Measurements from ENCODE around the gene CLSTN2. TPM values are rescaled to one million over a fixed set of nuclear protein-coding genes. Genes with fewer than 3 reads are reported as not detected.

CLSTN2 gene
- polyA plus RNA-seq, 3 donors = not detected

DNA sequence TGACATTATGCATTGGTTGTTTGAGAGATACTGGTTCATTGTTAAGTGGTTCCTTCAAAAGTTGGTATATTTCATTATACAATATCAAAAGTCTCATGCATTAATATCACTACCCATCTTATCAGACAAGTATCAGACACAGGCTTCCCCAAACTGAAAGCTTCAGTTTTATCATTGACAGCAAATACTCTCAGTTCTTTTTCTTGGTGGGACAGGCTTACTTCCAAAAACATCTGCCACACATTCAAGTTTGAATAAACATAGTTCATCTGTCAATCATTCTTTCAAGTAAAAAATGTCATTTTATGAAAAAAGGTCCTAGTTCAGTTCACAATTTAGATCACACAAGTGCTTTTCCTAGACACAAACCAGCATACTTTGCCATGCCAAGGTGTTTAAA, 462.9 kb downstream of the CLSTN2 start:
- Mint-ChIP-seq H3K27me3 (ENCODE audit: low read depth in 3 of 3) (no peaks in the 10 kb centered on the region), H3K36me3 (no peaks in the 10 kb centered on the region), H3K27ac (no peak overlapping the region), H3K4me3 (no peak overlapping the region), H3K9me3 (peaks cover 0 to 5% (median 0%) of the 10 kb centered on the region in 7 donors), H3K4me1 (peaks cover 8% of the 10 kb centered on the region)
- DNase-seq = no peak
- H3K27ac ChIP-seq (ENCODE audit: low read depth in 1 of 2, low read length in 2 of 2) = no peak overlapping the region
- H4K20me1 ChIP-seq (ENCODE audit: insufficient read depth, low read length) = no peaks in the 10 kb centered on the region
- no peaks in the 10 kb centered on the region for H3K27me3 ChIP-seq (ENCODE audit: control insufficient read depth in 2 of 2, insufficient read depth in 2 of 2, low read length in 2 of 2)
- H3K79me2 ChIP-seq (ENCODE audit: insufficient read depth, low read length) = no peaks in the 10 kb centered on the region
- no peak overlapping the region for H3K9ac ChIP-seq (ENCODE audit: insufficient read depth, low read length, poor library complexity, severe bottlenecking)
- peaks cover 0 to 3% of the 10 kb centered on the region in 2 donors for H3K4me1 ChIP-seq (ENCODE audit: control insufficient read depth in 1 of 2, insufficient read depth in 2 of 2, low read length in 2 of 2)
- no peak overlapping the region for H3K4me3 ChIP-seq (replicated peaks in 1 of 3; ENCODE audit: low read depth in 2 of 3, low read length in 3 of 3)
- intact Hi-C loops (cut with micrococcal nuclease) = no loop called here
- no peak overlapping the region for H3K4me2 ChIP-seq (replicated peaks; ENCODE audit: extremely low read depth, low read length, poor library complexity, severe bottlenecking)
- H2AFZ ChIP-seq (ENCODE audit: insufficient read depth, low read depth, low read length, poor library complexity, severe bottlenecking) = no peak overlapping the region
- no peaks in the 10 kb centered on the region for H3K36me3 ChIP-seq (replicated peaks in 1 of 2; ENCODE audit: control insufficient read depth in 1 of 2, insufficient read depth in 2 of 2, low read length in 2 of 2)
- H3K9me3 ChIP-seq (replicated peaks in 1 of 2; ENCODE audit: control insufficient read depth in 1 of 2, insufficient read depth in 1 of 2, low read length in 2 of 2) = no peaks in the 10 kb centered on the region
- TF ChIP-seq, protein P1, sequence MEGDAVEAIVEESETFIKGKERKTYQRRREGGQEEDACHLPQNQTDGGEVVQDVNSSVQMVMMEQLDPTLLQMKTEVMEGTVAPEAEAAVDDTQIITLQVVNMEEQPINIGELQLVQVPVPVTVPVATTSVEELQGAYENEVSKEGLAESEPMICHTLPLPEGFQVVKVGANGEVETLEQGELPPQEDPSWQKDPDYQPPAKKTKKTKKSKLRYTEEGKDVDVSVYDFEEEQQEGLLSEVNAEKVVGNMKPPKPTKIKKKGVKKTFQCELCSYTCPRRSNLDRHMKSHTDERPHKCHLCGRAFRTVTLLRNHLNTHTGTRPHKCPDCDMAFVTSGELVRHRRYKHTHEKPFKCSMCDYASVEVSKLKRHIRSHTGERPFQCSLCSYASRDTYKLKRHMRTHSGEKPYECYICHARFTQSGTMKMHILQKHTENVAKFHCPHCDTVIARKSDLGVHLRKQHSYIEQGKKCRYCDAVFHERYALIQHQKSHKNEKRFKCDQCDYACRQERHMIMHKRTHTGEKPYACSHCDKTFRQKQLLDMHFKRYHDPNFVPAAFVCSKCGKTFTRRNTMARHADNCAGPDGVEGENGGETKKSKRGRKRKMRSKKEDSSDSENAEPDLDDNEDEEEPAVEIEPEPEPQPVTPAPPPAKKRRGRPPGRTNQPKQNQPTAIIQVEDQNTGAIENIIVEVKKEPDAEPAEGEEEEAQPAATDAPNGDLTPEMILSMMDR (IDR thresholded peaks at IDR 0.05) = no peak

GRCh38 chr3:140398387-140398786, 463.4 kb downstream of the CLSTN2 start:
- Histone ChIP-seq H3K79me2 (ENCODE audit: insufficient read depth, low read length) (no peaks in the 10 kb centered on the region), H3K27ac (ENCODE audit: low read depth in 1 of 2, low read length in 2 of 2) (no peak overlapping the region), H3K9me3 (replicated peaks in 1 of 2; ENCODE audit: control insufficient read depth in 1 of 2, insufficient read depth in 1 of 2, low read length in 2 of 2) (no peaks in the 10 kb centered on the region), H2AFZ (ENCODE audit: insufficient read depth, low read depth, low read length, poor library complexity, severe bottlenecking) (no peak overlapping the region), H3K4me2 (replicated peaks; ENCODE audit: extremely low read depth, low read length, poor library complexity, severe bottlenecking) (no peak overlapping the region), H3K27me3 (ENCODE audit: control insufficient read depth in 2 of 2, insufficient read depth in 2 of 2, low read length in 2 of 2) (no peaks in the 10 kb centered on the region), H3K4me1 (ENCODE audit: control insufficient read depth in 1 of 2, insufficient read depth in 2 of 2, low read length in 2 of 2) (peaks cover 0 to 5% of the 10 kb centered on the region in 2 donors), H4K20me1 (ENCODE audit: insufficient read depth, low read length) (no peaks in the 10 kb centered on the region), H3K4me3 (replicated peaks in 1 of 3; ENCODE audit: low read depth in 2 of 3, low read length in 3 of 3) (no peak overlapping the region), H3K36me3 (replicated peaks in 1 of 2; ENCODE audit: control insufficient read depth in 1 of 2, insufficient read depth in 2 of 2, low read length in 2 of 2) (no peaks in the 10 kb centered on the region), H3K9ac (ENCODE audit: insufficient read depth, low read length, poor library complexity, severe bottlenecking) (no peak overlapping the region)
- no peak for DNase-seq
- TF ChIP-seq, protein P1 (IDR thresholded peaks at IDR 0.05) = no peak
- H3K27me3 Mint-ChIP-seq (ENCODE audit: low read depth in 3 of 3) = no peaks in the 10 kb centered on the region
- H3K36me3 Mint-ChIP-seq = no peaks in the 10 kb centered on the region
- no peak overlapping the region for H3K4me3 Mint-ChIP-seq
- no CpG with 5 or more reads among the region's 2 CpGs for WGBS (ENCODE audit: insufficient coverage)
- intact Hi-C loops (cut with micrococcal nuclease) = no loop called here
- H3K27ac Mint-ChIP-seq = no peak overlapping the region
- peaks cover 0 to 5% (median 0%) of the 10 kb centered on the region in 7 donors for H3K9me3 Mint-ChIP-seq
- peaks cover 12% of the 10 kb centered on the region for H3K4me1 Mint-ChIP-seq
